Neural progenitor cell (in vitro differentiated cells): ENCODE data around the gene TUBG2.

ENCODE experiments used
- CTCF ChIP-seq: fragments of 200-600 bp; sonication (generic); IDR thresholded peaks from 2 replicates; pipeline ENCODE4 v1.5.1; 2017; ENCODE audit warnings: antibody characterized with exemption, mild to moderate bottlenecking
- EZH2phosphoT487 ChIP-seq: fragments of 200-600 bp; sonication (generic); IDR thresholded peaks from 2 replicates; pipeline ENCODE4 v1.6.1; 2017; ENCODE audit warnings: antibody characterized with exemption

DNA sequence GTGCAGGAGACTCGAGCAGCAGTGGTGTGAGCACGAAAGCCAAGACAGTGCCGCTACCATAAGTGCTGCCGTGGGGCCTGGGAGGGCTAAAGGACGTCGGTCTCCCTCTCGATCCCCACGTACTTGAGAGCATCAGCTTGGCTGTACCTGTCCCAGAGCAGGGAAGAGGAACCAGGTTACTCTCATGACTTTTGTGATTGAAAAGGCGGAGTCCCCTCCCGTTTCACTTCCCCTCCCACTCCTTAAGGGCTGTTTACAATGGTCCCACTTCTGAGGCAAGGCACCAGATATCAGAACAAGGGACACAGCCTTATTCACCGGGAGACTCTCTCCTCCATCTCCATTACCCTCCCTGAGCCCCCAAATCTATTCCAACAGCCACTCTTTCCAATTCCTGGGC lies 43.4 kb downstream of the TUBG2 start:
- no peak for TF ChIP-seq CTCF
- TF ChIP-seq EZH2phosphoT487, result no peak
